ENCODE measurements around the gene CEP95.
"Not testable (repeated sequence)": the region's sequence is repeated elsewhere in the genome, so short reads cannot be mapped to it uniquely, and the experiment has no call there.

CEP95 gene

GRCh38 chr17:64461788-64462187 lies 45.0 kb upstream of the CEP95 start:
- DNase-seq (ENCODE audit: low read depth, low spot score): no peak
- CTCF ChIA-PET: no interaction called here

GRCh38 chr17:64466019-64466735 lies 40.6 kb upstream of the CEP95 start:
- ChIA-PET POLR2A (no interaction called here), CTCF (interaction anchor here (1.0 to 2.9 kb wide), 3 partner anchors 12 to 47 kb away, joined by 3 to 12 read pairs (median 6); no protein-coding TSS in a partner anchor)

More at GRCh38 chr17:64461788-64462187, 45.0 kb upstream of the CEP95 start:
- TF ChIP-seq CTCF (IDR thresholded peaks at IDR 0.05; ENCODE audit: insufficient read depth, low read length, missing control alignments): no peak
- POLR2A ChIA-PET: no interaction called here
- H3K4me3 ChIP-seq (ENCODE audit: low read depth, low read length): no peak overlapping the region

GRCh38 chr17:64466834-64467233 lies 39.9 kb upstream of the CEP95 start:
- POLR2A ChIA-PET; H3K4me3 ChIP-seq (ENCODE audit: low read depth, low read length); DNase-seq (ENCODE audit: low read depth, low spot score): not testable (repeated sequence)
- CTCF ChIA-PET: interaction anchor here (1.0 to 2.9 kb wide), 4 partner anchors 13 to 48 kb away, joined by 3 to 12 read pairs (median 5); no protein-coding TSS in a partner anchor

More at GRCh38 chr17:64466019-64466735, 40.6 kb upstream of the CEP95 start:
- H3K4me3 ChIP-seq (ENCODE audit: low read depth, low read length): no peak overlapping the region
- TF ChIP-seq CTCF (IDR thresholded peaks at IDR 0.05; ENCODE audit: insufficient read depth, low read length, missing control alignments): no peak
- no peak for DNase-seq (ENCODE audit: low read depth, low spot score)

- DNase-seq (ENCODE audit: low read depth, low spot score): no peak
- CTCF ChIA-PET: interaction anchor here (1.9 to 2.2 kb wide), 2 partner anchors 20 to 51 kb away, joined by 5 to 8 read pairs; no protein-coding TSS in a partner anchor
- no peak for TF ChIP-seq CTCF (IDR thresholded peaks at IDR 0.05; ENCODE audit: insufficient read depth, low read length, missing control alignments)
- POLR2A ChIA-PET: no interaction called here
- H3K4me3 ChIP-seq (ENCODE audit: low read depth, low read length): no peak overlapping the region
Measured at GRCh38 chr17:64470625-64471024, 36.2 kb upstream of the CEP95 start.

- no peak overlapping the region for H3K4me3 ChIP-seq (ENCODE audit: low read depth, low read length)
- no peak for TF ChIP-seq CTCF (IDR thresholded peaks at IDR 0.05; ENCODE audit: insufficient read depth, low read length, missing control alignments)
- DNase-seq (ENCODE audit: low read depth, low spot score): no peak
- ChIA-PET CTCF (interaction anchor here (0.8 to 2.2 kb wide), 2 partner anchors 19 to 51 kb away, joined by 3 to 8 read pairs; no protein-coding TSS in a partner anchor), POLR2A (no interaction called here)
Measured at GRCh38 chr17:64471440-64471839, 35.3 kb upstream of the CEP95 start.

- H3K4me3 ChIP-seq (ENCODE audit: low read depth, low read length): no peak overlapping the region
Measured at GRCh38 chr17:64472564-64472963, 34.2 kb upstream of the CEP95 start.

More at GRCh38 chr17:64472564-64472963, 34.2 kb upstream of the CEP95 start:
- no peak for TF ChIP-seq CTCF (IDR thresholded peaks at IDR 0.05; ENCODE audit: insufficient read depth, low read length, missing control alignments)
- DNase-seq (ENCODE audit: low read depth, low spot score): no peak
- CTCF ChIA-PET: interaction anchor here (1.1 kb wide), 2 partner anchors 54 to 151 kb away, joined by 3 read pairs; no protein-coding TSS in a partner anchor
- POLR2A ChIA-PET: no interaction called here

All from AG04449 (cell line).